OCI-LY7 (cell line): ENCODE data around the gene SMYD3. TPM values are rescaled to one million over a fixed set of nuclear protein-coding genes. Genes with fewer than 3 reads are reported as not detected.

Source experiments
- BruUV-seq: library from RNA; stranded (reverse); fragments of 400-500 nt; replicated peaks from 2 replicates; lab custom pipeline; 2021; lab: Mats Ljungman, UMichigan
- CTCF ChIA-PET: fragments of 300-600 bp; sonication (Branson Sonifier 250); formaldehyde crosslinking; loops from one replicate; lab custom pipeline; 2022; ENCODE audit warnings: antibody characterized with exemption; ENCODE audit not compliant: unreplicated experiment; lab: Charles Lee
- POLR2A ChIA-PET: fragments of 300-600 bp; sonication (Branson Sonifier 250); formaldehyde crosslinking; loops from one replicate; lab custom pipeline; 2022; ENCODE audit warnings: antibody characterized with exemption; lab: Charles Lee
- DNase-seq: peaks from one replicate; pipeline ENCODE4 v3.0.0-alpha.2; 2015; ENCODE audit warnings: low spot score
- H2AFZ ChIP-seq: fragments of 200-600 bp; sonication (generic), shearing (Covaris generic); 2 replicates; pipeline ENCODE4 v1.6.1; 2014; ENCODE audit warnings: mild to moderate bottlenecking, antibody characterized with exemption, low read length, moderate library complexity
- H3K27ac ChIP-seq: fragments of 200-600 bp; sonication (generic); 2 replicates; pipeline ENCODE4 v1.5.1; 2014; ENCODE audit warnings: mixed run types, low read depth, mild to moderate bottlenecking, moderate library complexity, low read length, inconsistent platforms; ENCODE audit not compliant: poor library complexity, severe bottlenecking
- H3K36me3 ChIP-seq: fragments of 200-600 bp; sonication (generic); 2 replicates; pipeline ENCODE4 v1.6.1; 2014; ENCODE audit warnings: mild to moderate bottlenecking, antibody characterized with exemption, low read length, moderate library complexity, mixed read lengths; ENCODE audit not compliant: insufficient read depth
- H3K4me1 ChIP-seq: fragments of 200-600 bp; sonication (generic); 2 replicates; pipeline ENCODE4 v1.5.1; 2014; ENCODE audit warnings: mild to moderate bottlenecking, low read length; ENCODE audit not compliant: insufficient read depth, poor library complexity, severe bottlenecking
- H3K4me2 ChIP-seq: fragments of 200-600 bp; sonication (generic); 2 replicates; pipeline ENCODE4 v1.6.1; 2014; ENCODE audit warnings: mild to moderate bottlenecking, low read length
- H3K4me3 ChIP-seq: fragments of 200-600 bp; sonication (generic); 2 replicates; pipeline ENCODE4 v1.5.1; 2014; ENCODE audit warnings: mild to moderate bottlenecking, low read depth, low read length; ENCODE audit not compliant: poor library complexity, severe bottlenecking
- H3K79me2 ChIP-seq: fragments of 200-600 bp; sonication (generic); 2 replicates; pipeline ENCODE4 v1.6.1; 2016; ENCODE audit warnings: low read depth, mild to moderate bottlenecking, low read length, moderate library complexity, mixed read lengths; ENCODE audit not compliant: insufficient read depth
- H3K9me2 ChIP-seq: fragments of 200-600 bp; sonication (generic); 2 replicates; pipeline ENCODE4 v1.6.1; 2016; ENCODE audit warnings: mild to moderate bottlenecking, low read length, mixed read lengths; ENCODE audit not compliant: insufficient read depth
- H3K9me3 ChIP-seq: fragments of 200-600 bp; sonication (generic); 2 replicates; pipeline ENCODE4 v1.6.1; 2014; ENCODE audit warnings: mild to moderate bottlenecking, mixed run types, low read length, mixed read lengths
- H4K20me1 ChIP-seq: fragments of 200-600 bp; sonication (generic); 2 replicates; pipeline ENCODE4 v1.6.1; 2014; ENCODE audit warnings: mild to moderate bottlenecking, antibody characterized with exemption, low read length, moderate library complexity, mixed read lengths; ENCODE audit not compliant: insufficient read depth
- CTCF ChIP-seq: fragments of 200-600 bp; sonication (generic); conservative IDR thresholded peaks from 2 replicates; pipeline ENCODE4 v1.5.1; 2014; ENCODE audit warnings: mild to moderate bottlenecking, antibody characterized with exemption, low read length, moderate library complexity, mixed read lengths
- EZH2phosphoT487 ChIP-seq: fragments of 200-600 bp; sonication (generic); IDR thresholded peaks from 2 replicates; pipeline ENCODE4 v1.6.1; 2018; ENCODE audit warnings: low read depth, borderline replicate concordance, mild to moderate bottlenecking, mixed run types, antibody characterized with exemption, low read length, moderate library complexity, mixed read lengths
- intact Hi-C: fragments of 100-400 bp; cut with micrococcal nuclease; formaldehyde crosslinking; loops from one replicate; pipeline ENCODE4 v1.10.0; 2022; ENCODE audit not compliant: unreplicated experiment
- total RNA-seq, 2 experiments: library from RNA; depleted of rRNA in 1 of 2; stranded (reverse); fragments of >200 nt in 1 of 2; shearing (Covaris generic) in 1 of 2; gene quantifications; 2 replicates each; pipeline ENCODE4 v1.2.3, GENCODE V29; 2014 to 2022

Gene SMYD3
- total RNA-seq, 2 experiments from 2014 or later: 28.9 to 34.5 TPM

GRCh38 chr1:245772325-245772724 is 734.8 kb downstream of the SMYD3 start:
- ChIA-PET CTCF (no interaction called here), POLR2A (no interaction called here)
- TF ChIP-seq EZH2phosphoT487 (no peak), CTCF (no peak)
- H2AFZ ChIP-seq: no peak overlapping the region
- H3K9me2 ChIP-seq: no peaks in the 10 kb centered on the region
- H3K79me2 ChIP-seq: no peaks in the 10 kb centered on the region
- H4K20me1 ChIP-seq: no peaks in the 10 kb centered on the region
- intact Hi-C loops: no loop called here
- no peak overlapping the region for H3K4me3 ChIP-seq
- no peaks in the 10 kb centered on the region for H3K36me3 ChIP-seq
- H3K27ac ChIP-seq: no peak overlapping the region
- no peaks in the 10 kb centered on the region for H3K9me3 ChIP-seq
- H3K4me1 ChIP-seq: no peaks in the 10 kb centered on the region
- DNase-seq: no peak
- BruUV-seq: no TSS peak
- no peak overlapping the region for H3K4me2 ChIP-seq

- ChIA-PET CTCF (no interaction called here), POLR2A (no interaction called here)
- no peaks in the 10 kb centered on the region for H3K4me1 ChIP-seq
- no TSS peak for BruUV-seq
- H3K4me3 ChIP-seq: no peak overlapping the region
- no peak for DNase-seq
- no peak overlapping the region for H3K27ac ChIP-seq
- H3K79me2 ChIP-seq: no peaks in the 10 kb centered on the region
- no peaks in the 10 kb centered on the region for H3K9me3 ChIP-seq
- H3K9me2 ChIP-seq: no peaks in the 10 kb centered on the region
- no peaks in the 10 kb centered on the region for H3K36me3 ChIP-seq
- no peak overlapping the region for H3K4me2 ChIP-seq
- TF ChIP-seq EZH2phosphoT487: no peak
- TF ChIP-seq CTCF: no peak
- intact Hi-C loops: no loop called here
- no peak overlapping the region for H2AFZ ChIP-seq
- no peaks in the 10 kb centered on the region for H4K20me1 ChIP-seq
These were observed 735.4 kb downstream of the SMYD3 start for GRCh38 chr1:245771511-245772281.

GRCh38 chr1:245770156-245770555 is 736.9 kb downstream of the SMYD3 start:
- H3K27ac ChIP-seq: no peak overlapping the region
- intact Hi-C loops: no loop called here
- H3K9me2 ChIP-seq: no peaks in the 10 kb centered on the region
- no peak overlapping the region for H3K4me2 ChIP-seq
- H3K9me3 ChIP-seq: no peaks in the 10 kb centered on the region
- H2AFZ ChIP-seq: no peak overlapping the region
- ChIA-PET CTCF (no interaction called here), POLR2A (interaction anchor here (0.6 to 1.3 kb wide), 2 partner anchors 16 to 255 kb away, joined by 3 to 4 read pairs; no protein-coding TSS in a partner anchor)
- no peaks in the 10 kb centered on the region for H3K79me2 ChIP-seq
- no peak for DNase-seq
- H3K4me3 ChIP-seq: no peak overlapping the region
- no peaks in the 10 kb centered on the region for H4K20me1 ChIP-seq
- TF ChIP-seq EZH2phosphoT487 (no peak), CTCF (no peak)
- BruUV-seq: no TSS peak
- H3K36me3 ChIP-seq: no peaks in the 10 kb centered on the region
- no peaks in the 10 kb centered on the region for H3K4me1 ChIP-seq
